K562 treated with DMSO at 1 percent for 48 hours (cell line): ENCODE data around the gene ZNF613. TPM values are rescaled to one million over a fixed set of nuclear protein-coding genes. Genes with fewer than 3 reads are reported as not detected.

Experiments
- total RNA-seq: library from RNA; unstranded; fragments of 300-600 nt; gene quantifications from 2 replicates; pipeline ENCODE4 v1.2.3, GENCODE V29; 2022; ENCODE audit warnings: low replicate concordance; ENCODE audit errors: extremely low read depth

The ZNF613 gene
- not detected in 2 replicates for total RNA-seq

DNA sequence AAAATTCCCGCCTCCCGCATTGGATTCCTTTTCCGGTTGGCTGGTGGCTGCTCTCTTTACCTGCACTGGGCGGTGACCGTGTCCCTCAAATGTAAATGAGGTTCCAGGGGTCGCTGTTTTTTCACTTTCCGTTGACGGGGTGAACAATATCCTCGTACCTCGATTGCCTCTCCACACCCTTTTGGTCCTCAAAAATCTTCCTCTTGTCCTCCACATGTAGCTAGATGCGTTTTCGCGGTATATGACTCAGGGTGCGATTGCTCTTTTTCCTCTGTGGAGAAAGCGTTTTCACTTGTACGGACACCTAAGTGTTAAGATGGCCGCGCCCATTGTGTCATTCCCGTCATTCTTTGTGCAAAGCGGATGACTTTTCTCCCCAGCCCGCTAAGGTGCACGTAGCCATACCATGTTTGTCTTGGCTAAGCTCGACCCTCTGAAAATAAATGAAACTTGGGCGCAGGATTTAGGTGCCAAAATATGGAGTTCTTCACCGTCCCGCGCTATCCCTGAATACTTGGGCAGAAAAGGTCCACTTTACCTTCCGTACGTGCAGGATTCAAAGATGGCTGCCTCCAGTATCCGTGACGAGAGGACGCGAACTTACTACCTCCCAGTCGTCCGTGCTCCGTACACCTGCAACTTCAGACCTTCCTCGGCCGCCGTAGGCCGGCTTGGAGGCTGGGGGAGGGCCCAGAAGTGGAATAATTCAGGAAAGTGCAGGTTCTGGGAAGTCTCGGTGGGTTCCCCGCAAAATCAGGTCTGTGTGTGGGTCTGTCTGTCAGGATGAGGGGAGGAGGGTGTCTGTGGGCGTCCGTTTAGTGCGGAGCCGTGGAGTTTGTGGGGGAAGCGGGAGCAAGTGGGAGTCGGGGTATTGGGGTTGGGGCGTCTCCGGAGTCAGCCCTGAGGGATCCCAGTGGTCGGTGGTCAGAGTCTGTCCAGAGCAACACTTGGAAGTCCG, at the start of gene ZNF613:
Gene ZNF613, plus strand, starts transcription at position 689 of the 958 bp plus-strand sequence. CDS start 8,749 bp downstream, outside the sequence.

DNA sequence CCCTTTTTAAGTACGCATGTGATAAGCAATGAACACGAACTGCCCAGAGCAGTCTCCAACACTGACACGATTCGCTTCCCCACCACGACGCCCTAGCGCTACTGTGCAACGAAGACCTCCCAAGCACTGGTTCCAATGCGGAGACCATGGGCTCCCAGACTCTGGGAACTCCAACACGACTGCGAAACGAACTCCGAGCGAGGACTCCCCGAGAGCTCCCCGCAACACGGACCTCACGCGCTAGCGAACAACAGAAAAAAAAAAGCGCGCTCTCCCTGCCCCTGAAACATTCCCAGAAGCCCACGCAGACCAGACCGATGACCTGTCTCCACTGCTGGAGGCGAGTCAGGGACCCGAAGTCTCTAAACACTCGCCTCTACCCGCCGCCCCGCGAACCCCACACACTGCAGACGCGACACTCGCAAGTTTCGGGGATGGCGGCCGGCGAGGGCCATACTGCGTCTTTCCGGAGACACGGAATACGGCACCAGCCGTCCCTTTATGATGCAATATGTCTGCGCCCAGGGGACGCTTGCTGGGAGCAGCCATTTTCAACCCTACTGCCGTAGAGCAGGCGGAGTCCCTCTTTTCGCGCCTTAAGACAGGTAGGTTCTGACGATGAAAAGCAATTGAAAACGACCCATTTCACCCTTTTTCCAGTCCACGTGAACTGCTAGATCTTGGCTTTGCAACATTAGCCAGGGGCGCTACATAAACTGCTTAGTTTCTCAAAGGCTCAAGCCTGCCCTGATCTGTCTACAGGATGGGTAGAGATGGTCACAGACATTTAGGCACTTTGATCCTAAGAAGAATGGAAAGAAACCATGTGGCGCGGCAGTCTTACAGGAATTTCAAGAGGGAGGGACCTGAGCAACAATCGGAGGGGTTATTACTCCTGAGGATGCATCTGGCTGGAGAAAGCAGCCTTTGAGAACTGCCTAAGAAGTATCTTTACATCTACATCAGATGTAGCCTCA, 39.5 kb upstream of the ZNF613 start, which contains the start of gene ZNF577:
Gene ZNF577, minus strand, starts transcription at position 430 of the 977 bp plus-strand sequence. CDS start 7,569 bp downstream, outside the sequence.

GRCh38 chr19:51904331-51905165, 22.7 kb upstream of the ZNF613 start, which contains the start of gene ZNF649:
Gene ZNF649 (minus strand): TSS chr19:51905017. CDS start chr19:51900107, 4,910 bp downstream.

GRCh38 chr19:51986309-51987291, 59.3 kb downstream of the ZNF613 start, which contains the start of gene ZNF350:
Gene ZNF350 (minus strand): TSS chr19:51986840. CDS start chr19:51974360, 12,480 bp downstream.

Other genes with a start within 250 kb of the ZNF613 start
- gene SPACA6, start 234.1 kb upstream of the ZNF613 start, total RNA-seq: not detected in 2 replicates
- not detected in 2 replicates for gene HAS1, start 203.5 kb upstream of the ZNF613 start, total RNA-seq
- gene FPR1, start 175.6 kb upstream of the ZNF613 start, total RNA-seq: not detected in 2 replicates
- gene FPR2, start 166.3 kb upstream of the ZNF613 start, total RNA-seq: not detected in 2 replicates
- gene FPR3, start 132.3 kb upstream of the ZNF613 start, total RNA-seq: not detected in 2 replicates
- gene ZNF577, start 39.5 kb upstream of the ZNF613 start, total RNA-seq: not detected in 2 replicates
- gene ZNF649, start 22.5 kb upstream of the ZNF613 start, total RNA-seq: not detected in 2 replicates
- gene ZNF350, start 59.4 kb downstream of the ZNF613 start, total RNA-seq: not detected in 2 replicates
- gene ZNF615, start 80.7 kb downstream of the ZNF613 start, total RNA-seq: not detected in 2 replicates
- gene ZNF614, start 100.9 kb downstream of the ZNF613 start, total RNA-seq: not detected in 2 replicates
- not detected in 2 replicates for gene ZNF432, start 121.4 kb downstream of the ZNF613 start, total RNA-seq
- not detected in 2 replicates for gene ZNF841, start 168.3 kb downstream of the ZNF613 start, total RNA-seq
- not detected in 2 replicates for gene ZNF616, start 212.5 kb downstream of the ZNF613 start, total RNA-seq
- not detected in 2 replicates for gene ZNF836, start 244.1 kb downstream of the ZNF613 start, total RNA-seq